ENCODE measurements around the gene ANKRD31. TPM values are rescaled to one million over a fixed set of nuclear protein-coding genes. Genes with fewer than 3 reads are reported as not detected.
"Not testable (repeated sequence)": the region's sequence is repeated elsewhere in the genome, so short reads cannot be mapped to it uniquely, and the experiment has no call there.

Gene ANKRD31
- total RNA-seq, 4 donors from 2014 or later = 0.19 TPM; not detected in 3

- Histone ChIP-seq H3K27me3 (no peaks in the 10 kb centered on the region), H3K36me3 (no peaks in the 10 kb centered on the region), H3K27ac (no peak overlapping the region), H3K4me1 (no peaks in the 10 kb centered on the region), H3K9me3 (no peaks in the 10 kb centered on the region), H3K4me3 (no peak overlapping the region)
- peak in 3 of 6 experiments; percentile 36 to 40 (median 40) for TF ChIP-seq CTCF (IDR thresholded peaks at IDR 0.05)
- no peak for TF ChIP-seq POLR2A (IDR thresholded peaks at IDR 0.05)
- DNase-seq = no peak
Measured at GRCh38 chr5:75167345-75167744, 69.3 kb downstream of the ANKRD31 start.

- DNase-seq, H3K9me3 ChIP-seq, H3K4me3 ChIP-seq: not testable (repeated sequence)
Measured at GRCh38 chr5:75161508-75161907, 75.2 kb downstream of the ANKRD31 start.

GRCh38 chr5:75156585-75156984 is 80.1 kb downstream of the ANKRD31 start:
- DNase-seq = no peak
- TF ChIP-seq CTCF (IDR thresholded peaks at IDR 0.05) (peak in 3 of 6 experiments; percentile 26 to 45 (median 40)), POLR2A (IDR thresholded peaks at IDR 0.05) (no peak)
- H3K4me1 ChIP-seq = no peaks in the 10 kb centered on the region
- H3K9me3 ChIP-seq = peaks cover 0 to 5% (median 0%) of the 10 kb centered on the region in 4 donors
- H3K4me3 ChIP-seq = no peak overlapping the region
- H3K27me3 ChIP-seq = no peaks in the 10 kb centered on the region
- no peak overlapping the region for H3K27ac ChIP-seq
- no peaks in the 10 kb centered on the region for H3K36me3 ChIP-seq

More at GRCh38 chr5:75161508-75161907, 75.2 kb downstream of the ANKRD31 start:
- not testable (repeated sequence) for H3K27me3 ChIP-seq, H3K4me1 ChIP-seq, H3K36me3 ChIP-seq, H3K27ac ChIP-seq

- TF ChIP-seq CTCF (IDR thresholded peaks at IDR 0.05) (no peak), POLR2A (IDR thresholded peaks at IDR 0.05) (no peak)
- no peak for DNase-seq
Measured at GRCh38 chr5:75152860-75153259, 83.8 kb downstream of the ANKRD31 start.

GRCh38 chr5:75148051-75148450 is 88.6 kb downstream of the ANKRD31 start:
- Histone ChIP-seq H3K9me3 (no peaks in the 10 kb centered on the region), H3K27ac (no peak overlapping the region), H3K27me3 (no peaks in the 10 kb centered on the region), H3K4me1 (no peaks in the 10 kb centered on the region), H3K4me3 (no peak overlapping the region), H3K36me3 (no peaks in the 10 kb centered on the region)
- TF ChIP-seq POLR2A (IDR thresholded peaks at IDR 0.05) (no peak), CTCF (IDR thresholded peaks at IDR 0.05) (no peak)
- no peak for DNase-seq

More at GRCh38 chr5:75152860-75153259, 83.8 kb downstream of the ANKRD31 start:
- Histone ChIP-seq H3K27ac (no peak overlapping the region), H3K4me3 (no peak overlapping the region), H3K27me3 (no peaks in the 10 kb centered on the region), H3K4me1 (no peaks in the 10 kb centered on the region), H3K36me3 (no peaks in the 10 kb centered on the region), H3K9me3 (no peaks in the 10 kb centered on the region)

GRCh38 chr5:75142566-75143136 is 94.0 kb downstream of the ANKRD31 start:
- Histone ChIP-seq H3K9me3 (no peaks in the 10 kb centered on the region), H3K4me3 (no peak overlapping the region), H3K36me3 (no peaks in the 10 kb centered on the region), H3K4me1 (no peaks in the 10 kb centered on the region), H3K27me3 (no peaks in the 10 kb centered on the region), H3K27ac (no peak overlapping the region)
- no peak for DNase-seq
- no peak for TF ChIP-seq POLR2A (IDR thresholded peaks at IDR 0.05)
- TF ChIP-seq CTCF (IDR thresholded peaks at IDR 0.05) = no peak
